HEK293T (cell line): ENCODE results near the gene MYOG.

Source experiments
- CTCF ChIA-PET: fragments of 350-600 bp; formaldehyde crosslinking; extraction: SDS; loops from one replicate; lab custom pipeline; 2021; ENCODE audit warnings: antibody characterized with exemption, inconsistent platforms; lab: Yijun Ruan, JAX
- POLR2A ChIA-PET: fragments of 350-600 bp; formaldehyde crosslinking; extraction: SDS; loops from one replicate; lab custom pipeline; 2020; ENCODE audit warnings: antibody characterized with exemption, inconsistent platforms; lab: Yijun Ruan, JAX
- DNase-seq: peaks from one replicate; pipeline ENCODE4 v3.0.0; 2012; ENCODE audit warnings: mixed read lengths; ENCODE audit errors: extremely low spot score
- ARNT ChIP-seq: fragments of 450-650 bp; IDR thresholded peaks from 2 replicates; pipeline ENCODE4 v1.6.1; 2017; ENCODE audit warnings: mild to moderate bottlenecking
- BHLHE40 ChIP-seq: fragments of 450-650 bp; IDR thresholded peaks from 2 replicates; pipeline ENCODE4 v1.6.1; 2016; ENCODE audit warnings: mild to moderate bottlenecking, moderate library complexity, borderline replicate concordance
- CTBP1 ChIP-seq: fragments of 450-650 bp; IDR thresholded peaks from 2 replicates; pipeline ENCODE4 v1.6.1; 2016; ENCODE audit warnings: borderline replicate concordance
- ELF4 ChIP-seq: fragments of 450-650 bp; IDR thresholded peaks from 2 replicates; pipeline ENCODE4 v1.6.1; 2017; ENCODE audit warnings: antibody characterized with exemption
- FOXA1 ChIP-seq: fragments of 450-650 bp; IDR thresholded peaks from 2 replicates; pipeline ENCODE4 v1.6.1; 2016; ENCODE audit warnings: mild to moderate bottlenecking
- FOXK2 ChIP-seq: fragments of 450-650 bp; IDR thresholded peaks from 2 replicates; pipeline ENCODE4 v1.6.1; 2016; ENCODE audit warnings: mild to moderate bottlenecking
- FOXM1 ChIP-seq: fragments of 450-650 bp; IDR thresholded peaks from 2 replicates; pipeline ENCODE4 v1.6.1; 2017; ENCODE audit warnings: mild to moderate bottlenecking, borderline replicate concordance
- HDGF ChIP-seq: fragments of 450-650 bp; IDR thresholded peaks from 2 replicates; pipeline ENCODE4 v1.6.1; 2017; ENCODE audit warnings: antibody characterized with exemption, borderline replicate concordance
- L3MBTL2 ChIP-seq: fragments of 450-650 bp; conservative IDR thresholded peaks from 2 replicates; pipeline ENCODE4 v1.6.1; 2016; ENCODE audit warnings: mild to moderate bottlenecking
- LEF1 ChIP-seq: fragments of 450-650 bp; IDR thresholded peaks from 2 replicates; pipeline ENCODE4 v1.6.1; 2017; ENCODE audit warnings: mild to moderate bottlenecking, borderline replicate concordance
- NFRKB ChIP-seq: fragments of 450-650 bp; IDR thresholded peaks from 2 replicates; pipeline ENCODE4 v1.6.1; 2016; ENCODE audit warnings: mild to moderate bottlenecking, moderate library complexity
- SP1 ChIP-seq: fragments of 450-650 bp; IDR thresholded peaks from 2 replicates; pipeline ENCODE4 v1.6.1; 2017
- SUZ12 ChIP-seq: fragments of 450-650 bp; IDR thresholded peaks from 2 replicates; pipeline ENCODE4 v1.6.1; 2016; ENCODE audit warnings: mild to moderate bottlenecking
- TARDBP ChIP-seq: fragments of 450-650 bp; IDR thresholded peaks from 2 replicates; pipeline ENCODE4 v1.6.1; 2016
- ZNF384 ChIP-seq: fragments of 450-650 bp; IDR thresholded peaks from 2 replicates; pipeline ENCODE4 v1.6.1; 2016
- TF ChIP-seq, protein P1 (sequence below): fragments of 450-650 bp; IDR thresholded peaks from 2 replicates; pipeline ENCODE4 v1.6.1; 2016

MYOG gene

DNA sequence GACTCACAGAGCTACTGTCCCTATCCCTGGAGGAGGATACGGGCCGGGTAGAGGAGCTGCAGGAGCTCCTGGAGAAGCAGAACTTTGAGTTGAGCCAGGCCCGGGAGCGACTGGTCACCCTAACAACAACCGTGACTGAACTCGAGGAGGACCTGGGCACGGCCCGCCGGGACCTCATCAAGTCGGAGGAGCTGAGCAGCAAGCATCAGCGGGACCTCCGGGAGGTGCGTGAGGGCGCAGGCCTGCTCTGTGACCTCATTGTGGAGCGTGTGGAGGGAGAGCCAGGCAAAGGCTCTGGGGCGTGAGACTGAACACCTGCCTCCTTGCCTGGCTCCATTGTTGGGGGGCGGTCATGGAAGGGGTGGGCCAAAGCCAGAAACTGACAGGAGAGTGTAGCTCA lies 40.5 kb downstream of the MYOG start:
- ChIA-PET POLR2A (no interaction called here), CTCF (no interaction called here)
- TF ChIP-seq SP1 (no peak), BHLHE40 (no peak), ZNF384 (no peak), FOXA1 (no peak), CTBP1 (no peak), LEF1 (no peak), SUZ12 (no peak), FOXM1 (no peak)
- TF ChIP-seq, protein P1, sequence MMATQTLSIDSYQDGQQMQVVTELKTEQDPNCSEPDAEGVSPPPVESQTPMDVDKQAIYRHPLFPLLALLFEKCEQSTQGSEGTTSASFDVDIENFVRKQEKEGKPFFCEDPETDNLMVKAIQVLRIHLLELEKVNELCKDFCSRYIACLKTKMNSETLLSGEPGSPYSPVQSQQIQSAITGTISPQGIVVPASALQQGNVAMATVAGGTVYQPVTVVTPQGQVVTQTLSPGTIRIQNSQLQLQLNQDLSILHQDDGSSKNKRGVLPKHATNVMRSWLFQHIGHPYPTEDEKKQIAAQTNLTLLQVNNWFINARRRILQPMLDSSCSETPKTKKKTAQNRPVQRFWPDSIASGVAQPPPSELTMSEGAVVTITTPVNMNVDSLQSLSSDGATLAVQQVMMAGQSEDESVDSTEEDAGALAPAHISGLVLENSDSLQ = no peak
- no peak for DNase-seq

DNA sequence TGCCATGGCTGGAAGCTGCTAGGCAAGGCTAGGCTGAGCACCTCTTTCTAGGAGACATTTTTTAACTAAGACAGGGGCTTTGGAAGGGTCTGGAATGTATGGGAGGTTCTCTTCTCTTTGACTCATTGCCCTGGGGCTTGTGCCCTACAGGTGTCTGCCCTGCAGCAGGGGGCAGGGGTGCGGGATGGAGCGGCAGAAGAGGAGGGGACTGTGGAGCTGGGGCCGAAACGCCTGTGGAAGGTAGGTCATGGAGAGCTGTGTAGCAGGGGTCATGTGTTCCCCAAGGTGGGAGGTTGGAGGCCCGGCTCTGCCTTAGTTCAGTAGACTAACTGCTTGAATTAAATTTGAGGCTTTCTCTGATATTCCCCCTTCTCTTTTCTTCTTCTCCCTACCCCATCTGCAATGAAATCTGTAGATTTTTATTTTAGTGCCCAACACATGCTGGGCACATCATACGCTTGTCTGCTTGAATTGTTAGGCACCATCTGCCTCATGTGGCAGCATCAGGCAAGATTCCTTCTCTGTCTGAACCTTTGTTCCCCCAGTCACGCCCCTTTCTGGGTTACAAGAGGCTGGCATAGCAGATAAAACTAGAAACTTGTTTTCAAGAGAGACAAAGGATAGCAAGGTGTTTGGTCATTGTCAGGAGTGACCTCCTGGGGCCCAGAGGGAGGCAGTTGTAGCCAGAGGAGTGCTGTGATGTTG lies 41.1 kb downstream of the MYOG start:
- TF ChIP-seq L3MBTL2 (no peak), ZNF384 (no peak), CTBP1 (no peak), SP1 (no peak), ELF4 (no peak), SUZ12 (no peak), BHLHE40 (no peak), HDGF (no peak), NFRKB (no peak), FOXK2 (no peak), FOXA1 (no peak), ARNT (no peak)
- TF ChIP-seq, protein P1 = no peak
- ChIA-PET CTCF (interaction anchor here (0.5 kb wide), 1 partner anchor 172 kb away, joined by 3 read pairs; no protein-coding TSS in a partner anchor), POLR2A (no interaction called here)
- no peak for DNase-seq

DNA sequence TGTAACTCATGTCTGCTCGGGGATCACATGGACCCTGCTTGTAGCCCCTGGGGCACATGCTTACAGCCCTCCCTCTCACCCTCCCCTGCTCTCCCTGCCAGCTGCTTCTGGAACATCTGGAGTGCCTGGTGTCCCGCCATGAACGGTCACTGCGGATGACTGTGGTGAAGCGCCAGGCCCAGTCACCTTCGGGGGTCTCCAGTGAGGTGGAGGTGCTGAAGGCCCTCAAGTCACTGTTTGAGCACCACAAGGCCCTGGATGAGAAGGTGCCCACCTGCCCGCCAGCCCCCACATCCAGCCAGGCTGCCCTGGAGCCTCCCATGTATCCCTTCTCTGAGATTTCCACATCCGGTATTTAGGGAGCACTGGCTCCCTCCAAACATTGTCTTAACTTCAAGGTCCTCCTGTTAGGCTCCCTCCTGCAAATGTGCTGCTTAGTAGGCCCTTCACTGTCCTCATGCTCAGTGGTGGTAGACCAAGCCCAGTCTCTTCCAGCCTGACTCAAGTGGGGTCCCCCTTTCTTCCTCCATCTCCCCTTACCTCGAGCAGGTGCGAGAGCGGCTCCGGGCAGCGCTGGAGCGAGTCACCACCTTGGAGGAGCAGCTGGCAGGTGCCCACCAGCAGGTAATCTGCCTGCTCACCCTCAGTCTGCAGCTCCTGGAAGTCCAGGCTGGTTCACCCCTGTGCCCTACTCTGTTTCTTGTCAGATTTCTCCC lies 41.8 kb downstream of the MYOG start:
- DNase-seq = no peak
- POLR2A ChIA-PET = no interaction called here
- CTCF ChIA-PET = interaction anchor here (0.5 kb wide), 1 partner anchor 172 kb away, joined by 3 read pairs; no protein-coding TSS in a partner anchor
- no peak for TF ChIP-seq SUZ12
- no peak for TF ChIP-seq ZNF384
- TF ChIP-seq BHLHE40 = no peak
- no peak for TF ChIP-seq FOXA1
- no peak for TF ChIP-seq SP1

DNA sequence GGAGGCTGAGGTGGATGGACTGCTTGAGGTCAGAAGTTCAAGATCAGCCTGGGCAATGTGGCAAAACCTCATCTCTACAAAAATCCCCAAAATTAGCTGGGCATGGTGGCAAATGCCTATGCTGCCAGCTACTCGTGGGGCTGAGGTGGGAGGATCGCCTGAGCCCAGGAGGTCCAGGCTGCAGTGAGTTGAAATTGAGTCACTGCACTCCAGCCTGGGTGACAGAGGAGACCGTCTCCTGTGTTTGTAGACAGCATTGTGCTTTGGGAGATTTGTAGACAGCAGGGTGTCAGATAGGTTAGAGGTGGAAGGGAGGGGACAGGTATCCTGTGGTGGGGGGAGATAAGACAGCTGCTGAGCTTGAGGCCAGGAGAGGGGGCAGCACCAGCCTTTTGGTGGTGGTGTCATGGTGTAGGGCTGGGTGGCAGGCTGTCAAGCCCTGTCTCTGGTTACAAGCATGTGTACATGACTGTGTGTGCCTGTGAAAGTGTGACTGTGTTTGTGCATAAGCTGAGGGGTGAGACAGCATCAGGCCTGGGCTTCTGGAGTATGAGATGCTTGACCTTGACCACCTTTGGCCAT lies 44.4 kb downstream of the MYOG start:
- POLR2A ChIA-PET = no interaction called here
- no peak for DNase-seq
- CTCF ChIA-PET = interaction anchor here (0.6 to 3.4 kb wide), 7 partner anchors 21 to 227 kb away, joined by 3 to 58 read pairs (median 15); partner anchors contain the start of gene ADORA1
- TF ChIP-seq SUZ12 (no peak), FOXK2 (no peak), L3MBTL2 (no peak), FOXA1 (no peak), TARDBP (no peak), FOXM1 (no peak), NFRKB (no peak), SP1 (no peak), ARNT (no peak), BHLHE40 (no peak), LEF1 (no peak), CTBP1 (no peak), ELF4 (no peak), HDGF (no peak), ZNF384 (no peak)

DNA sequence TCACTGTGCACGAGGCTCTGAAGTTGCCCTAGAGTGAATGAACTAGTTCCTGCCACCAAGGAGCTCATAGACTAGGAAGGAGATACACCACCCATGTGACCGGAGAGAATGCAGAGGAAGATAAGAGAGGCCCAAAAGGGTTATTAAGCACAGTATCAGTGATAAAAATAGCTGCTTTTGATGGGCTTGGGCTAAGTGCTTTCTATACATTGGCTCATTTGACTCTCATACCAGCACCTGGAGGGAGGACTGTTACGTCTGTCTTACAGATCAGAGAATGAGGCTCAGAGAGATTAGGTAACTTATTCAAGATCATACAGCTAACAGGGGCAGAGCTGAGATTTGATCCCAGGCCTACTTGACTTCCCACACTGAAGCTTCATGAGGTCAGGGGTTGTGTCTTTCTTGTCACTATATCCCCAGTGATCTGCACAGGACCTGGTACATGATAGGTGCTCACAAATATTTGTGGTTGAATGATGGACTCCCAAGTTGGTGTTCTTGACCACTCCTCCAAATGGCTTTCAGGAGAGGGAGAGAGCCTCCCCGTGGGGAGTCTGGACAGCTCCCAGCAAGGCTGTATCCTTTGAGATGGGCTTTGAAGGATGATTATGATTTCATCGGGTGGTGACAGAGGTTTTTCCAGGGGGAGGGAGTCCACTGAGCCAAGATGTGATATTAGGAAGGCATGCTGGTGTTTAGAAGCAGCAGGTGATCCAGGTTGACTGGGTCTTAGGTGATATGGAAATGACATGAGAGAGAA lies 45.1 kb downstream of the MYOG start:
- TF ChIP-seq ELF4 (no peak), SUZ12 (no peak), ARNT (no peak), BHLHE40 (no peak), TARDBP (no peak), SP1 (no peak), CTBP1 (no peak), NFRKB (no peak), LEF1 (no peak), HDGF (no peak), L3MBTL2 (no peak), FOXA1 (no peak), FOXK2 (no peak), ZNF384 (no peak), FOXM1 (no peak)
- TF ChIP-seq, protein P1 = no peak
- ChIA-PET POLR2A (interaction anchor here (0.6 to 1.7 kb wide), 3 partner anchors 11 to 33 kb away, joined by 3 to 5 read pairs (median 5); partner anchors contain the start of genes PPFIA4 and TMEM183A), CTCF (interaction anchor here (0.5 to 3.4 kb wide), 26 partner anchors 8 to 489 kb away, joined by 3 to 58 read pairs (median 4); partner anchors contain the start of genes ADORA1, PPFIA4 and TMEM183A)
- no peak for DNase-seq
